Measurements from ENCODE around the gene DOCK4.

DNA sequence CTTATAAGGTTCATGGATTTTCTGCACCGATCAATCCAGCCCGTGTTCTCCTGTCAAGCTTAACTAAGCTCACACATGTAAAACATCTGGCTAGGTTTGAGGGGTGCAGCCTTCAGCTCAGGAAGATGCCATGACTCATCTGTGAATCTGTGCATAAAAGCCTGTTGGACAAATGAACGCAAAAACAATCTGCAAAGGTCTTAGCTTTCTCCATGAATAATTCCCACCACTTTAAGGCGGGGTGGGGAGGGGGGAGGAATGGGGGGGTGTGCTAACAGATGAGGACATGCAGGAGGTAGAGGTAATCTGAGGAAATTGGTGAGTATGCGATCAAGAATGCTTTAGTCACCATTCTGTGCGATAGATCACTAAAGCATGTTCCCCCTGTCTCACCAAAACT, 4.8 kb downstream of the DOCK4 start:
- TF ChIP-seq, protein P1, sequence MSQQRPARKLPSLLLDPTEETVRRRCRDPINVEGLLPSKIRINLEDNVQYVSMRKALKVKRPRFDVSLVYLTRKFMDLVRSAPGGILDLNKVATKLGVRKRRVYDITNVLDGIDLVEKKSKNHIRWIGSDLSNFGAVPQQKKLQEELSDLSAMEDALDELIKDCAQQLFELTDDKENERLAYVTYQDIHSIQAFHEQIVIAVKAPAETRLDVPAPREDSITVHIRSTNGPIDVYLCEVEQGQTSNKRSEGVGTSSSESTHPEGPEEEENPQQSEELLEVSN (IDR thresholded peaks at IDR 0.05; ENCODE audit: borderline replicate concordance, low read depth): no peak
- TF ChIP-seq ZNF302 (CRISPR knock-in tag; IDR thresholded peaks at IDR 0.05): no peak
- TF ChIP-seq RCOR1 (IDR thresholded peaks at IDR 0.05; ENCODE audit: low read depth, low read length): no peak
- TF ChIP-seq MAFK (IDR thresholded peaks at IDR 0.05; ENCODE audit: partially characterized antibody): no peak
- no peak for TF ChIP-seq MYC (IDR thresholded peaks at IDR 0.05; ENCODE audit: borderline replicate concordance, low read length)
- no peak for TF ChIP-seq EP300 (IDR thresholded peaks at IDR 0.05)
- no peak for TF ChIP-seq POLR2A (IDR thresholded peaks at IDR 0.05; ENCODE audit: low read length)
- TF ChIP-seq, protein P2, sequence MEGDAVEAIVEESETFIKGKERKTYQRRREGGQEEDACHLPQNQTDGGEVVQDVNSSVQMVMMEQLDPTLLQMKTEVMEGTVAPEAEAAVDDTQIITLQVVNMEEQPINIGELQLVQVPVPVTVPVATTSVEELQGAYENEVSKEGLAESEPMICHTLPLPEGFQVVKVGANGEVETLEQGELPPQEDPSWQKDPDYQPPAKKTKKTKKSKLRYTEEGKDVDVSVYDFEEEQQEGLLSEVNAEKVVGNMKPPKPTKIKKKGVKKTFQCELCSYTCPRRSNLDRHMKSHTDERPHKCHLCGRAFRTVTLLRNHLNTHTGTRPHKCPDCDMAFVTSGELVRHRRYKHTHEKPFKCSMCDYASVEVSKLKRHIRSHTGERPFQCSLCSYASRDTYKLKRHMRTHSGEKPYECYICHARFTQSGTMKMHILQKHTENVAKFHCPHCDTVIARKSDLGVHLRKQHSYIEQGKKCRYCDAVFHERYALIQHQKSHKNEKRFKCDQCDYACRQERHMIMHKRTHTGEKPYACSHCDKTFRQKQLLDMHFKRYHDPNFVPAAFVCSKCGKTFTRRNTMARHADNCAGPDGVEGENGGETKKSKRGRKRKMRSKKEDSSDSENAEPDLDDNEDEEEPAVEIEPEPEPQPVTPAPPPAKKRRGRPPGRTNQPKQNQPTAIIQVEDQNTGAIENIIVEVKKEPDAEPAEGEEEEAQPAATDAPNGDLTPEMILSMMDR (IDR thresholded peaks at IDR 0.05): no peak
- TF ChIP-seq SREBF2 (IDR thresholded peaks at IDR 0.05): no peak
- no peak for TF ChIP-seq CHD2 (IDR thresholded peaks at IDR 0.05; ENCODE audit: low read length, partially characterized antibody)
- no peak for TF ChIP-seq HOXB13 (CRISPR knock-in tag; IDR thresholded peaks at IDR 0.05; ENCODE audit: low read depth)
- TF ChIP-seq, protein P3, sequence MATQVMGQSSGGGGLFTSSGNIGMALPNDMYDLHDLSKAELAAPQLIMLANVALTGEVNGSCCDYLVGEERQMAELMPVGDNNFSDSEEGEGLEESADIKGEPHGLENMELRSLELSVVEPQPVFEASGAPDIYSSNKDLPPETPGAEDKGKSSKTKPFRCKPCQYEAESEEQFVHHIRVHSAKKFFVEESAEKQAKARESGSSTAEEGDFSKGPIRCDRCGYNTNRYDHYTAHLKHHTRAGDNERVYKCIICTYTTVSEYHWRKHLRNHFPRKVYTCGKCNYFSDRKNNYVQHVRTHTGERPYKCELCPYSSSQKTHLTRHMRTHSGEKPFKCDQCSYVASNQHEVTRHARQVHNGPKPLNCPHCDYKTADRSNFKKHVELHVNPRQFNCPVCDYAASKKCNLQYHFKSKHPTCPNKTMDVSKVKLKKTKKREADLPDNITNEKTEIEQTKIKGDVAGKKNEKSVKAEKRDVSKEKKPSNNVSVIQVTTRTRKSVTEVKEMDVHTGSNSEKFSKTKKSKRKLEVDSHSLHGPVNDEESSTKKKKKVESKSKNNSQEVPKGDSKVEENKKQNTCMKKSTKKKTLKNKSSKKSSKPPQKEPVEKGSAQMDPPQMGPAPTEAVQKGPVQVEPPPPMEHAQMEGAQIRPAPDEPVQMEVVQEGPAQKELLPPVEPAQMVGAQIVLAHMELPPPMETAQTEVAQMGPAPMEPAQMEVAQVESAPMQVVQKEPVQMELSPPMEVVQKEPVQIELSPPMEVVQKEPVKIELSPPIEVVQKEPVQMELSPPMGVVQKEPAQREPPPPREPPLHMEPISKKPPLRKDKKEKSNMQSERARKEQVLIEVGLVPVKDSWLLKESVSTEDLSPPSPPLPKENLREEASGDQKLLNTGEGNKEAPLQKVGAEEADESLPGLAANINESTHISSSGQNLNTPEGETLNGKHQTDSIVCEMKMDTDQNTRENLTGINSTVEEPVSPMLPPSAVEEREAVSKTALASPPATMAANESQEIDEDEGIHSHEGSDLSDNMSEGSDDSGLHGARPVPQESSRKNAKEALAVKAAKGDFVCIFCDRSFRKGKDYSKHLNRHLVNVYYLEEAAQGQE (IDR thresholded peaks at IDR 0.05): no peak
- TF ChIP-seq, protein P4, sequence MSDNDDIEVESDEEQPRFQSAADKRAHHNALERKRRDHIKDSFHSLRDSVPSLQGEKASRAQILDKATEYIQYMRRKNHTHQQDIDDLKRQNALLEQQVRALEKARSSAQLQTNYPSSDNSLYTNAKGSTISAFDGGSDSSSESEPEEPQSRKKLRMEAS (IDR thresholded peaks at IDR 0.05): no peak
